Ectodermal cell (in vitro differentiated cells): ENCODE measurements around the gene SLC5A6.

Source experiments
- H3K27ac ChIP-seq: 2 replicates; pipeline ENCODE4 v1.7.0; 2013; ENCODE audit warnings: mild to moderate bottlenecking, low read depth, low read length; ENCODE audit not compliant: insufficient read depth, poor library complexity, severe bottlenecking
- H3K27me3 ChIP-seq: 2 replicates; pipeline ENCODE4 v1.7.0; 2013; ENCODE audit warnings: mild to moderate bottlenecking, low read length; ENCODE audit not compliant: insufficient read depth, control insufficient read depth, poor library complexity, severe bottlenecking
- H3K36me3 ChIP-seq: one replicate; pipeline ENCODE4 v1.7.0; 2013; ENCODE audit warnings: low read length; ENCODE audit not compliant: control insufficient read depth, insufficient read depth
- H3K4me1 ChIP-seq: one replicate; pipeline ENCODE4 v1.7.0; 2013; ENCODE audit warnings: low read length; ENCODE audit not compliant: control insufficient read depth, insufficient read depth
- H3K4me3 ChIP-seq: 2 replicates; pipeline ENCODE4 v1.7.0; 2013; ENCODE audit warnings: low read depth, low read length, control low read depth; ENCODE audit not compliant: insufficient read depth
- H3K9me3 ChIP-seq: 2 replicates; pipeline ENCODE4 v1.7.0; 2013; ENCODE audit warnings: mild to moderate bottlenecking, low read length, moderate library complexity; ENCODE audit not compliant: control insufficient read depth
- WGBS, 2 experiments: methylation state at CpG; one replicate each; pipeline ENCODE4 v1.1.7; 2013; ENCODE audit warnings: missing lambda C conversion rate in 2 of 2; 5-methylcytosine and 5-hydroxymethylcytosine counted together

SLC5A6 gene

GRCh38 chr2:27218614-27219013, 6.5 kb upstream of the SLC5A6 start:
- no peak overlapping the region for H3K27ac ChIP-seq
- H3K27me3 ChIP-seq, result no peaks in the 10 kb centered on the region
- no peaks in the 10 kb centered on the region for H3K9me3 ChIP-seq
- H3K4me1 ChIP-seq, result peaks cover 6% of the 10 kb centered on the region
- WGBS, 2 experiments, result 93 to 95% methylated on average over 4 of the region's 4 CpGs
- H3K36me3 ChIP-seq, result peaks cover 32% of the 10 kb centered on the region
- H3K4me3 ChIP-seq, result peak overlapping the region; percentile 88

GRCh38 chr2:27217173-27218121, 5.4 kb upstream of the SLC5A6 start, which contains the start of gene CAD:
Gene CAD (plus strand): TSS chr2:27217369. CDS start chr2:27217552, 183 bp downstream.
- Histone ChIP-seq H3K27ac (peak within 1 kb of the TSS; percentile 68), H3K4me3 (peak within 1 kb of the TSS; percentile 88), H3K9me3 (no peaks in the 10 kb centered on the region), H3K36me3 (peaks cover 21% of the 10 kb centered on the region), H3K27me3 (no peaks in the 10 kb centered on the region), H3K4me1 (peaks cover 13% of the 10 kb centered on the region)
- WGBS, 2 experiments, result 1 to 2% methylated on average over 72 of the region's 72 CpGs

DNA sequence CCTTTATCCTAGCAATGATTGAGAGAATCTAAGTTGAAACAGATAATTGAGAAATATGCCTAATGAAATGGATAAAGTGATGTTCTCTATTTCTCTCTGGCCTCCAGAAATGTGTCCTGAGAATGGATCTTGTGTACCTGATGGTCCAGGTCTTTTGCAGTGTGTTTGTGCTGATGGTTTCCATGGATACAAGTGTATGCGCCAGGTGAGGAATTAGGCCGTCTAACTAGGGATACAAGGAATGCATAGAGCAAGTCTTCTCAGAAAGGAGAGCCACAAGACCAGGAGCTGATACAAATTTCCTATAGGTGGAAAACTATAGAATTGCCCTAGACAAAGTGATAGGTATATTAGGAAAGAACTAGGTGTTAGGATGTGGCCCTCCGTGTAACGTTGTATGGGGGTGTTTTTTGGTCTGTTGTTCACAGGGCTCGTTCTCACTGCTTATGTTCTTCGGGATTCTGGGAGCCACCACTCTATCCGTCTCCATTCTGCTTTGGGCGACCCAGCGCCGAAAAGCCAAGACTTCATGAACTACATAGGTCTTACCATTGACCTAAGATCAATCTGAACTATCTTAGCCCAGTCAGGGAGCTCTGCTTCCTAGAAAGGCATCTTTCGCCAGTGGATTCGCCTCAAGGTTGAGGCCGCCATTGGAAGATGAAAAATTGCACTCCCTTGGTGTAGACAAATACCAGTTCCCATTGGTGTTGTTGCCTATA, 4.5 kb upstream of the SLC5A6 start:
- Histone ChIP-seq H3K9me3 (no peaks in the 10 kb centered on the region), H3K27ac (peak overlapping the region; percentile 61), H3K36me3 (peaks cover 12% of the 10 kb centered on the region), H3K27me3 (no peaks in the 10 kb centered on the region), H3K4me1 (peaks cover 13% of the 10 kb centered on the region), H3K4me3 (no peak overlapping the region)
- 93 to 94% methylated on average over 13 of the region's 13 CpGs for WGBS, 2 experiments

GRCh38 chr2:27214941-27215340, 2.9 kb upstream of the SLC5A6 start:
- Histone ChIP-seq H3K27me3 (no peaks in the 10 kb centered on the region), H3K9me3 (no peaks in the 10 kb centered on the region), H3K4me1 (peaks cover 13% of the 10 kb centered on the region), H3K36me3 (peaks cover 5% of the 10 kb centered on the region), H3K27ac (no peak overlapping the region), H3K4me3 (no peak overlapping the region)
- 95% methylated on average over 3 of the region's 3 CpGs for WGBS, 2 experiments

GRCh38 chr2:27212626-27213471, 781 bp upstream of the SLC5A6 start:
- 16% methylated on average over 34 of the region's 34 CpGs for WGBS, 2 experiments
- Histone ChIP-seq H3K36me3 (peaks cover 6% of the 10 kb centered on the region), H3K27me3 (no peaks in the 10 kb centered on the region), H3K4me3 (peak overlapping the region; percentile 94), H3K9me3 (no peaks in the 10 kb centered on the region), H3K27ac (peak overlapping the region; percentile 97), H3K4me1 (peaks cover 12% of the 10 kb centered on the region)

GRCh38 chr2:27211241-27211942, 676 bp downstream of the SLC5A6 start:
- peak overlapping the region; percentile 63 for H3K27ac ChIP-seq
- no peaks in the 10 kb centered on the region for H3K27me3 ChIP-seq
- no peaks in the 10 kb centered on the region for H3K9me3 ChIP-seq
- peaks cover 20% of the 10 kb centered on the region for H3K36me3 ChIP-seq
- 1% methylated on average over 48 of the region's 48 CpGs for WGBS, 2 experiments
- H3K4me3 ChIP-seq, result peak overlapping the region; percentile 94
- H3K4me1 ChIP-seq, result peaks cover 12% of the 10 kb centered on the region

- WGBS, 2 experiments, result 91 to 93% methylated on average over 6 of the region's 6 CpGs
- H3K9me3 ChIP-seq, result no peaks in the 10 kb centered on the region
- peaks cover 33% of the 10 kb centered on the region for H3K36me3 ChIP-seq
- H3K4me3 ChIP-seq, result no peak overlapping the region
- no peaks in the 10 kb centered on the region for H3K27me3 ChIP-seq
- H3K4me1 ChIP-seq, result peaks cover 12% of the 10 kb centered on the region
- no peak overlapping the region for H3K27ac ChIP-seq
Measured at GRCh38 chr2:27209621-27210401, 2.3 kb downstream of the SLC5A6 start.

DNA sequence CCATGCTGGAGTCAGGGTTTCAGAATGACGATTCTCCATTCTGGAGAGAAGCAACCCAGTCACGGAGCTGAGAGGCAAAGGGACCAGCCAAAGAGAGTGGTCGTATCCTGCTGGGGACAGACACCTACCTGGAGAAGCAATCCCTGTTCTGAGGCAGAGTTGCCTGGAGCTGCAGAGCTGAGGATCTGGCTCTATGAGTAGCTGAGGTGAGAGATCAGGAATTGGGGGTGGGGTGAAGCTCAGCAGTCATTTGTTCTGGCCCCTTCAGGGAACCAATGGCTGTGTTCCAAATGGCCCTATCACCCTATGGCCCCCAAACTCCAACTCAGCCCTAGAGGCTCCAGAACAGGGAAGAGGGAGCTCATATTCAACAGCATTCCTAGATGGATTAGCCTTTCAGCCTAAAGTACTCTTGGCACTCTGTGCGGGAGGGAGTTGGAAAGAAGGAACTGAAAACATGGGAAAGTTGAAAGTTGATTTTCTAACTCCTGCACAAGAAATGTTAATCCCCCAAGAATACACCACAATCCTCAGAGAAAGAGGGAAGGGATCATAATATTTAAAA, 3.5 kb downstream of the SLC5A6 start:
- Histone ChIP-seq H3K27ac (no peak overlapping the region), H3K4me3 (no peak overlapping the region), H3K27me3 (no peaks in the 10 kb centered on the region), H3K36me3 (peaks cover 44% of the 10 kb centered on the region), H3K9me3 (no peaks in the 10 kb centered on the region), H3K4me1 (peaks cover 12% of the 10 kb centered on the region)
- WGBS, 2 experiments, result 86 to 91% methylated on average over 4 of the region's 4 CpGs
